ENCODE results near the gene TMIE. TPM values are rescaled to one million over a fixed set of nuclear protein-coding genes. Genes with fewer than 3 reads are reported as not detected.

TMIE gene
- total RNA-seq, 4 donors from 2014 or later, result 0.21 TPM; not detected in 3

DNA sequence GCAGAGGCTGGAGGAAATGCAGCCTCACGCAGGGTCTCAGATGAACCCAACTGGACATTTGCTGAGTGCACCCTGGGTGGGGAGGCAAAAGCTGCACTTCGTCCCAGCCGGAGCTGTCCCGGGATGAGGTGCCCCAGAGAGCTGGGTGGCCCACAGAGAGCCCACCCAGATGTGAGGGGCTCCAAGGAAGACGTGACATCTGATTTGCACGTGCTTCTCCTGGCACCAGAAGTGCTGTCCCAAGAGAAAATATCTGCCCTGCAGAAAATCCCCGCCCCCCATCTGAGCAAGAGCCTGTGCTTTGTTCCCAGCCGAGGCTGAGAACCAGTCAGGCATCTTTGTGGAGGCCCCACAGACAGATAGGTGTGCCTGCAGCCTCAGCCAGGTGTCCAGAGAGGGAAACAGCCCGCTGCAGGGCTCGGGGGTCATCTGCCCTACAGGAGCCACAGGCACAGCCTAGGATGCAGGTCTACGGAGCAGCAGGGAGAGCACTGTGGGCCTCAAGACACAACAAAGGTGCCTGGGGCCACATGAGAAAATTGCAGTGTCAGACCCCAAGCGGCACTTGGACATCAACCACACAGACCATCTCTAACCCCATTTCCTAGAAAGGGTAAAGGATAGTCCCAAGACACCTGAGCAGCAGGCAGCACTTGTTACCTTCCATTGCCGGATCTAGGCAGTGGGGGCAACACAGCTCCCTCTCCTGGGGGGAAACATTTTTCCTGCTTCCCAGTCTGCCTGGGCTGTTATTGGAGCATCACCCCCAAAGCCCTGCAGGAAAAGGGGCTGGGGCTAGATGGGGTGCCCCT lies 5.8 kb downstream of the TMIE start:
- H3K27me3 ChIP-seq, result no peaks in the 10 kb centered on the region
- no peak overlapping the region for H3K27ac ChIP-seq
- WGBS, 2 donors, result 64 to 70% methylated on average over 12 to 13 of the region's 13 CpGs
- H3K4me1 ChIP-seq, result peaks cover 0 to 3% (median 0%) of the 10 kb centered on the region in 4 donors
- H3K4me3 ChIP-seq, result no peak overlapping the region
- TF ChIP-seq POLR2A (IDR thresholded peaks at IDR 0.05) (no peak), EP300 (IDR thresholded peaks at IDR 0.05) (no peak)
- TF ChIP-seq, protein P1, sequence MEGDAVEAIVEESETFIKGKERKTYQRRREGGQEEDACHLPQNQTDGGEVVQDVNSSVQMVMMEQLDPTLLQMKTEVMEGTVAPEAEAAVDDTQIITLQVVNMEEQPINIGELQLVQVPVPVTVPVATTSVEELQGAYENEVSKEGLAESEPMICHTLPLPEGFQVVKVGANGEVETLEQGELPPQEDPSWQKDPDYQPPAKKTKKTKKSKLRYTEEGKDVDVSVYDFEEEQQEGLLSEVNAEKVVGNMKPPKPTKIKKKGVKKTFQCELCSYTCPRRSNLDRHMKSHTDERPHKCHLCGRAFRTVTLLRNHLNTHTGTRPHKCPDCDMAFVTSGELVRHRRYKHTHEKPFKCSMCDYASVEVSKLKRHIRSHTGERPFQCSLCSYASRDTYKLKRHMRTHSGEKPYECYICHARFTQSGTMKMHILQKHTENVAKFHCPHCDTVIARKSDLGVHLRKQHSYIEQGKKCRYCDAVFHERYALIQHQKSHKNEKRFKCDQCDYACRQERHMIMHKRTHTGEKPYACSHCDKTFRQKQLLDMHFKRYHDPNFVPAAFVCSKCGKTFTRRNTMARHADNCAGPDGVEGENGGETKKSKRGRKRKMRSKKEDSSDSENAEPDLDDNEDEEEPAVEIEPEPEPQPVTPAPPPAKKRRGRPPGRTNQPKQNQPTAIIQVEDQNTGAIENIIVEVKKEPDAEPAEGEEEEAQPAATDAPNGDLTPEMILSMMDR (IDR thresholded peaks at IDR 0.05), result no peak
- no peak for DNase-seq (ENCODE audit: low spot score in 2 of 2)
- H3K36me3 ChIP-seq, result no peaks in the 10 kb centered on the region
- H3K9me3 ChIP-seq, result no peaks in the 10 kb centered on the region

GRCh38 chr3:46707601-46708011 lies 6.4 kb downstream of the TMIE start:
- Histone ChIP-seq H3K27me3 (no peaks in the 10 kb centered on the region), H3K36me3 (no peaks in the 10 kb centered on the region), H3K4me3 (no peak overlapping the region), H3K9me3 (no peaks in the 10 kb centered on the region), H3K27ac (no peak overlapping the region), H3K4me1 (peaks cover 0 to 3% (median 0%) of the 10 kb centered on the region in 4 donors)
- TF ChIP-seq, protein P1 (IDR thresholded peaks at IDR 0.05), result no peak
- TF ChIP-seq POLR2A (IDR thresholded peaks at IDR 0.05), result no peak
- no peak for TF ChIP-seq EP300 (IDR thresholded peaks at IDR 0.05)
- DNase-seq (ENCODE audit: low spot score in 2 of 2), result no peak
- 84 to 85% methylated on average over 3 to 7 of the region's 7 CpGs for WGBS, 2 donors

GRCh38 chr3:46708401-46709156 lies 7.4 kb downstream of the TMIE start:
- no peaks in the 10 kb centered on the region for H3K36me3 ChIP-seq
- H3K9me3 ChIP-seq, result no peaks in the 10 kb centered on the region
- DNase-seq (ENCODE audit: low spot score in 2 of 2), result no peak
- H3K27me3 ChIP-seq, result no peaks in the 10 kb centered on the region
- H3K4me3 ChIP-seq, result no peak overlapping the region
- WGBS, 2 donors, result 68 to 86% methylated on average over 9 to 11 of the region's 11 CpGs
- TF ChIP-seq EP300 (IDR thresholded peaks at IDR 0.05) (no peak), POLR2A (IDR thresholded peaks at IDR 0.05) (no peak)
- TF ChIP-seq, protein P1 (IDR thresholded peaks at IDR 0.05), result no peak
- H3K4me1 ChIP-seq, result peaks cover 0 to 3% (median 0%) of the 10 kb centered on the region in 4 donors
- no peak overlapping the region for H3K27ac ChIP-seq

DNA sequence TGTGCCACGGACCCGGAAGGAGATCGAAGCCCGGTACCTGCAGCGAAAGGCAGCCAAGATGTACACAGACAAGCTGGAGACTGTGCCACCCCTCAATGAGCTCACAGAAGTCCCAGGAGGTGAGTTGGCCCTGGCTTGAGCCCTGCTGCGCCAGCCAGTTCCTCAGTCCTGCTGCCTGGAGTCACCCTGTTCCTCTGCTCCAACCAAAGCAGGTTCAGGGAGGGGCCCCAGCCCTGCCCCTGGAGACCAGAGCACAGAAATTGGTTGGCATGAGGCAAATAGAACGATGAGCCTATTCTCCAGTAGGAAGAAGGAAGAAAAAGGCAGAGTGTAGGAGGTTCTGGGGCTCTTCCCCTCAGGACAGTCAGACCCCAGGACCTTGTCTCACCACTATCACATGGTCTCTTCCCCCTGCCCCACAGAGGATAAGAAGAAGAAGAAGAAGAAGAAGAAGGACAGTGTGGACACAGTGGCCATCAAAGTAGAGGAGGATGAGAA lies 8.0 kb downstream of the TMIE start:
- Histone ChIP-seq H3K9me3 (no peaks in the 10 kb centered on the region), H3K27me3 (no peaks in the 10 kb centered on the region), H3K36me3 (no peaks in the 10 kb centered on the region), H3K4me3 (no peak overlapping the region), H3K4me1 (peaks cover 0 to 3% (median 0%) of the 10 kb centered on the region in 4 donors), H3K27ac (no peak overlapping the region)
- WGBS, 2 donors, result 92 to 93% methylated on average over 7 of the region's 7 CpGs
- TF ChIP-seq POLR2A (IDR thresholded peaks at IDR 0.05), result no peak
- TF ChIP-seq, protein P1 (IDR thresholded peaks at IDR 0.05), result no peak
- TF ChIP-seq EP300 (IDR thresholded peaks at IDR 0.05), result no peak
- DNase-seq (ENCODE audit: low spot score in 2 of 2), result no peak

- no peak for DNase-seq (ENCODE audit: low spot score in 2 of 2)
Measured at GRCh38 chr3:46709721-46710120, 8.5 kb downstream of the TMIE start.

More at GRCh38 chr3:46709721-46710120, 8.5 kb downstream of the TMIE start:
- Histone ChIP-seq H3K9me3 (no peaks in the 10 kb centered on the region), H3K4me3 (no peak overlapping the region), H3K27me3 (no peaks in the 10 kb centered on the region), H3K4me1 (peaks cover 0 to 3% (median 0%) of the 10 kb centered on the region in 4 donors), H3K36me3 (no peaks in the 10 kb centered on the region), H3K27ac (no peak overlapping the region)
- no peak for TF ChIP-seq EP300 (IDR thresholded peaks at IDR 0.05)
- TF ChIP-seq, protein P1 (IDR thresholded peaks at IDR 0.05), result no peak
- TF ChIP-seq POLR2A (IDR thresholded peaks at IDR 0.05), result no peak
- WGBS, 2 donors, result 85 to 93% methylated on average over 6 of the region's 6 CpGs

All from tibial nerve (tissue), 4 donors.